IPS-NIHi7 (cell line): ENCODE measurements around the gene HSPA9.

Experiments used
- DNase-seq: peaks from one replicate; pipeline ENCODE4 v3.0.0; 2012; ENCODE audit warnings: mixed read lengths; ENCODE audit errors: extremely low spot score

Gene HSPA9

GRCh38 chr5:138563340-138564118 is 11.7 kb downstream of the HSPA9 start:
- DNase-seq = no peak

GRCh38 chr5:138560971-138561370 is 14.2 kb downstream of the HSPA9 start:
- no peak for DNase-seq

DNA sequence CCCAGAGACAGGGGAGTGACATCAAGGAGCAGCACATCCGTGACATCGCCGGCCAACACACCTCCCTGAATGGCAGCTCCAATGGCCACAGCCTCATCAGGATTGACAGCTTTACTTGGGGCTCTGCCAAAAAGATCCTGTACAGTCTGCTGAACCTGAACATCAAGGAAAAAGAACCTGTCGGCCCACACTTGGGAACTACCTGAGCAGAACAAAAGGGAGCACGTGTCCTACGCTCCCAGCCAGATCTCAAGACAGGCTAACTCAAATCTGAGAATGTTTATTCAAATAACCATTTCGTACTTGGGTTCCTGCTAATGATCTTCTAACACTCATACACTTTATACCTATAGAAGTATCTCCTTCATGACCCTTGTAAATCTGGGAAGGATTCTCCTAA is 15.3 kb downstream of the HSPA9 start:
- DNase-seq = no peak

GRCh38 chr5:138557677-138558076 is 17.5 kb downstream of the HSPA9 start:
- DNase-seq = no peak

DNA sequence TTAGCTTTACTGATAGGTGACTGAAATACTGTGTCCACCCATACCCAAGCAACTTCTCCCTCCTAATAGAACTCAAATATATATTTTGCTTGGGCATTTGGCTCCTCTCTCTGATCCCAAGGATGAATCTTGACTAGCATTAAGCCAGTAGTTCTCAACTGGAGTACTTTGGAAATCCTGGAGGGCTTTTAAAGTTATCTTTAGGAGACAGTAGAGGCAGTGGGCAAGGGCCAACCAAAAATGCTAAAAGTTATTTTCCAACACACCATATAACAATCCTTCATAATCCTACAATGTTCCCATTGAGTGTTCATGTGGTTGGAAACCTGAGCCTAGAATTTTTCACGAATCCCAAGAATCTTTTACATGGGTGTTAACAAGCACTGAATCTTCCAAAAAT is 21.1 kb downstream of the HSPA9 start:
- no peak for DNase-seq

GRCh38 chr5:138553437-138554095 is 21.6 kb downstream of the HSPA9 start:
- no peak for DNase-seq

DNA sequence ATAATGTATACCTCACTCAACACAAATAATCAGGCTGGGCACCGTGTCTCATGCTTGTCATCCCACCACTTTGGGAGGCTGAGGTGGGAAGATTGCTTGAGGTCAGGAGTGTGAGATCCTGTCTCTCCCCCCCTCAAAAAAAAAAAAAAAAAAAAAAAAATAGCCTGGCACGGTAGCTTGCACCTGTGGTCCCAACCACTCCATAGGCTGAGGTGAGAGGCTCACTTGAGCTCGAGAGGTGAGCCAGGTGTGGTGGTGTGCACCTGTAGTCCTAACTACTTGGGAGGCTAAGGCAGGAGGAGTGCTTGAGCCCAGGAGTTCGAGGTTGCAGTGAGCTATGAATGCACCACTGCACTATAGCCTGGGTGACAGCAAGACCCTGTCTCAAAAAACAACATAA is 22.5 kb downstream of the HSPA9 start:
- DNase-seq = no peak

- DNase-seq = no peak
These were observed 25.8 kb downstream of the HSPA9 start for GRCh38 chr5:138549414-138549813.

DNA sequence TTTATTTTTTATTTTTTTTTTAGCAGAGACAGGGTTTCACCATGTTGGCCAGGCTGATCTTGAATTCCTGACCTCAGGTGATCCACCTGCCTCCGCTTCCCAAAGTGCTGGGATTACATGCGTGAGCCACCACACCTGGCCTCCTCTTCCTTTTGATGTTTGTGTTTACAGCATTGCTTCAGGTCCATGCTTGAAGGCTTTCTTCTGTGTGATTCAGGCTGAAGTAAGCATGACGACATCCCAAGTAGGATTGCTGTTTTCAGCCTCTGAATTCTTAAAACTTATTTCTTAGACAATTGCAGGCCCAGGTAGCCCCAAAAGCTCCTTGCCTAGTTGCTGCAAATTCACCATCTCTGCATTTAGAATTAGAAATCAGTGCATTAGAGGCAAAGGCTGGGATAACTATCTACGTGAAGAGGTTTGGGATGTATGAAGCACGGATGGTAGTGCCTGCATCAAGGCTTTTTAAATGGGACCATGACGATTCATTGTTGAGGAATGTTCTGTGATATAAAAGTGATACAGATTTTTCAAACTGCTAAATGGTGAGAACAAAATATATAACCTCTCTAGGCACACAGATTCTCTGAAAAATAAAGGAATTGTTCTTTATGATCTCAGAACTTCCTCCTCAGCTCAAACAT is 29.2 kb downstream of the HSPA9 start:
- no peak for DNase-seq

DNA sequence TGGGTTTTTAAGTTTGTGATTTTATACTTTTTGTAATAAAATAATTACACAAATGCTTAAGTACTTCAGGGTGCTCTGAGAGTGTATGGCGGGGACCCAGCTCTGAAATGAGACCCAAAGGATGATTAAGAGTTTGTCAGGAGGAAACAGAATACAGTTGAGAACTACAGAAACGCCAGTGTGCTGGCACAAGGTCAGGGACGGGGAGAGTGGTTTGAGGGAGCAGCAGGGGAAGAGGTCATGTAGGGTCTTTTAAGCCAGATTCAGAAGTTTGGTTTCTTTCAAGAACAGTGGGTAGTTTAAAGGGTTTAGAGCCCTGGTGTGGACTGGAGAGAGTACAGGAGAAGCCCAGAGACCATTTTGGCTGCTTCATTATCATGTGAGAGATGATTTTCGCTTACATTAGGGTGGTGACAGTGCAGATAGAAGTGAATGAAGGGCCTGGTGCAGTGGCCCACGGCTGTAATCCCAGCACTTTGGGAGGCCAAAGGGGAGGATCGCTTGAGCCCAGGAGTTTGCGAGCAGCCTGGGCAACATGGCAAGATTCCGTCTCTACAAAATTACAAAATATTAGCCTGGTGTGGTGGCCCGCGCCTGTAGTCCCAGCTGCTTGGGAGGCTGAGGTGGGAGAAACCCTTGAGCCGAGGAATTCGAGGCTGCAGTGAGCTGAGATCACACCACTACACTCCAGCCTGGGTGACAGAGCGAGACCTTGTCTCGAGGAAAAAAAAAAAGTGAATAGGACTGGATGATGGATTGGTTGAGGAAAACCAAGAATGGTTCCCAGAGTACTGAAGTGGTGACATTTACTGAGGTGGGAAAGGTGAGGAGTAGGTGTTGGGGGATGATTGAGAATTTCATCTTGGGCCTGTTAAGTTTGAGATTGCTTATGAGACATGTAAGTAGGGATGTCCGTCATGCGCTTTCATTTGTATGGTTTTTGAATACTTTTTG is 30.7 kb downstream of the HSPA9 start:
- no peak for DNase-seq

DNA sequence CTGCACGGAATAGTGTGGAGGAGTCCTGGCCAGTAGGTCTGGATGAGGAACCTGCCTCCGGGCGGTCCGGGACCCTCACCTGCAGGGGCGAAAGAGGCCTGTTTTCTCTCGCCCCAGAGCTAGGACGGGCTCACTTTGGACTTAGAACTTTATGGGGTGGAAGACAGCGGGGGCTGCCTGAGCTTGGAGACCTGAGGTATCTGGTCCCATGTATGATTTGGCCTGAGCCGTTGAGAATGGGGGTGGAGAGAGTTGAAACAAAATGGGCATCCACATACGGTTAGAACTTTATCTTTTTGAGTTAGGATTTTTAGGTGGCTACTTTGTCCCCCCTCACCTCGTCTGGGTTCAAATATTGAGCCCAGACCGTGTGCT is 31.5 kb downstream of the HSPA9 start:
- DNase-seq = peak; percentile 55

GRCh38 chr5:138542956-138543729 is 32.1 kb downstream of the HSPA9 start, which contains the start of gene ETF1:
TSS of gene ETF1 (minus strand) at chr5:138543236. CDS start at chr5:138542918, 318 bp downstream.
- peak; percentile 99 for DNase-seq

- no peak for DNase-seq
These were observed 32.8 kb downstream of the HSPA9 start for GRCh38 chr5:138542180-138542955.

DNA sequence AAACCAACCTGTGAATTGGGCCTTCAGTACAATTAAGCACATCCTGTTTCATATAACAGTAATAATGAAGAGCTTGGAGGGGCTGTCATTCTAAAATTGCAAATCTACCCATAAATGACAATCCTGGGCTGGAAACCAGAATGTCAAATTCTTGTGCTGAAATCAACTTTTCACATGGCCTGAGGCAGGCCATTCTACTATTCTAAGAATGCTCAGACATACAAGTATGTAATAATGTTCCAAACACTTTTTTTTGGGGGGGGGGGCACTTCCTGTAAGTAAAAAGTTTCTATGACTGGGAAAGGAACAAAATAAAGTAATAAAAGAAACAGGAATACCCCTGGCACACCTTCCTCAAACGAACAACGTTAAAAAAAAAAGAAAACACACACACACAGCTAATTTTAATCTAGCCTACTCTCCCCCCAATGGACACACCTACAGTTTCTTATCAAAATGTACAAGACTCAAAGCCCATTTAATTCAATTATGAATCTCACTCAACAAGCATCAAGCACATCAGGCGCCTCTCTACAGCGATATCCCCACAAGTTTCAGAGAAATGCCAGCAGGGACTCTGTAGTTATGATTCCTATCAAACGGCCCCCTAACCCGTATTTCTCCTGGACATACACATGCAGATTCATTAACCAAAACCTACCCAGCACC is 33.6 kb downstream of the HSPA9 start:
- DNase-seq = no peak

- no peak for DNase-seq
These were observed 35.4 kb downstream of the HSPA9 start for GRCh38 chr5:138539791-138540190.

DNA sequence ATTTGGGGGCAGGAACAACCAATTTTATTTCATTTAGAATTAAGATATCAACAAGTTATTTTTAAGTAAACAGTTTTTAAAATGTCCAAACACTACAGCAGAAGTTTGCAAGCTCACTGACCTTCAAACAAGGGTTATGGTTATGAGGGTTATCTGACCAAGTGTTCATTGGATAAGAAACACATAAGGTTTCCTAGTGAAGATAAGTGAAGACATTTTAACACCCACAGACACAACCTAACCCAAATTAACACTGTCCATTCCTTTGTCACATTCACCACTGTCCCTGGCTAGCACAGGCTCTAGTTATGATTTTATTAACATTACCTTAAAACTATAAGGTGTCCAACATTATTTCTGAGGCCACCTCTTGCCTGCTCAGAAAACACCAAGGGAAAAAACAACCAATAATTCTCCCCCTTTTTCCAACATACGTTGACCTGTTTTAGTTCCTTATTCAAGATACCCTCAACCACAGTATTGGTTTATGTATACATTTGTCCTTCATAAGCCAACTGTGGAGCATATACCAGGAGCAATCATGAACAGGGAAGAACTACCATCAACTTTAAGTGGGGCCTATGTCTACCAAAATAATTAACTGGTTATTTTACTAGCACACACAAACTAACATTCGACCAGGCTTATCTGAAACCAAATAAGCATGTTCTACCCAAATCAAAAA is 36.1 kb downstream of the HSPA9 start:
- no peak for DNase-seq

GRCh38 chr5:138536665-138537315 is 38.4 kb downstream of the HSPA9 start:
- DNase-seq = peak; percentile 50

- DNase-seq = no peak
These were observed 39.0 kb downstream of the HSPA9 start for GRCh38 chr5:138536215-138536614.
